Measurements from ENCODE around the gene WLS. TPM values are rescaled to one million over a fixed set of nuclear protein-coding genes. Genes with fewer than 3 reads are reported as not detected.
"Not testable (repeated sequence)": the region's sequence is repeated elsewhere in the genome, so short reads cannot be mapped to it uniquely, and the experiment has no call there.

WLS gene
- 100 to 1,000 TPM; 137 to 145 (median 143) TPM for polyA plus RNA-seq (ENCODE audit: insufficient read length in 3 of 3)
- long read RNA-seq, donor 1, transcript WLS-201 (12 exons, 2,748 nt): major isoform, 13 of 28 reads
- long read RNA-seq, donor 1, partial matches to known transcripts: 10 of 28 reads
- long read RNA-seq, donor 1, other reads (novel, unspliced or antisense): 0 of 28 reads
- long read RNA-seq, donor 2, transcript WLS-201 (12 exons, 2,748 nt): major isoform, 6 of 12 reads
- long read RNA-seq, donor 2, partial matches to known transcripts: 0 of 12 reads
- long read RNA-seq, donor 2, other reads (novel, unspliced or antisense): 0 of 12 reads
- long read RNA-seq, donor 3, transcript WLS-201 (12 exons, 2,748 nt): major isoform, 26 of 65 reads
- long read RNA-seq, donor 3, transcript WLS-203 (2 exons, 700 nt): minor isoform, 12 of 65 reads
- long read RNA-seq, donor 3, partial matches to known transcripts: 16 of 65 reads
- long read RNA-seq, donor 3, other reads (novel, unspliced or antisense): 8 of 65 reads
- long read RNA-seq, donor 4, transcript WLS-201 (12 exons, 2,748 nt): major isoform, 11 of 39 reads
- long read RNA-seq, donor 4, partial matches to known transcripts: 17 of 39 reads
- long read RNA-seq, donor 4, other reads (novel, unspliced or antisense): 9 of 39 reads
- long read RNA-seq, donor 5: 0 reads
- long read RNA-seq, donor 6, transcript WLS-201 (12 exons, 2,748 nt): major isoform, 13 of 28 reads
- long read RNA-seq, donor 6, partial matches to known transcripts: 8 of 28 reads
- long read RNA-seq, donor 6, other reads (novel, unspliced or antisense): 0 of 28 reads
- long read RNA-seq, donor 7, transcript WLS-201 (12 exons, 2,748 nt): major isoform, 9 of 15 reads
- long read RNA-seq, donor 7, partial matches to known transcripts: 0 of 15 reads
- long read RNA-seq, donor 7, other reads (novel, unspliced or antisense): 0 of 15 reads
- long read RNA-seq, donor 8, transcript WLS-203 (2 exons, 700 nt): minor isoform, 10 of 58 reads
- long read RNA-seq, donor 8, transcript WLS-201 (12 exons, 2,748 nt): major isoform, 20 of 58 reads
- long read RNA-seq, donor 8, partial matches to known transcripts: 14 of 58 reads
- long read RNA-seq, donor 8, other reads (novel, unspliced or antisense): 9 of 58 reads
- long read RNA-seq, donor 9, transcript WLS-201 (12 exons, 2,748 nt): major isoform, 17 of 36 reads
- long read RNA-seq, donor 9, partial matches to known transcripts: 11 of 36 reads
- long read RNA-seq, donor 9, other reads (novel, unspliced or antisense): 5 of 36 reads
- long read RNA-seq, donor 10, transcript WLS-201 (12 exons, 2,748 nt): major isoform, 21 of 52 reads
- long read RNA-seq, donor 10, partial matches to known transcripts: 16 of 52 reads
- long read RNA-seq, donor 10, other reads (novel, unspliced or antisense): 9 of 52 reads
- long read RNA-seq, donor 11, transcript WLS-201 (12 exons, 2,748 nt): major isoform, 14 of 32 reads
- long read RNA-seq, donor 11, partial matches to known transcripts: 12 of 32 reads
- long read RNA-seq, donor 11, other reads (novel, unspliced or antisense): 0 of 32 reads
- long read RNA-seq, donor 12, partial matches to known transcripts: 12 of 18 reads
- long read RNA-seq, donor 12, other reads (novel, unspliced or antisense): 0 of 18 reads
- long read RNA-seq, donor 13, transcript WLS-203 (2 exons, 700 nt): minor isoform, 7 of 47 reads
- long read RNA-seq, donor 13, transcript WLS-201 (12 exons, 2,748 nt): major isoform, 19 of 47 reads
- long read RNA-seq, donor 13, partial matches to known transcripts: 15 of 47 reads
- long read RNA-seq, donor 13, other reads (novel, unspliced or antisense): 0 of 47 reads
- long read RNA-seq, donor 14, transcript WLS-201 (12 exons, 2,748 nt): major isoform, 9 of 22 reads
- long read RNA-seq, donor 14, partial matches to known transcripts: 10 of 22 reads
- long read RNA-seq, donor 14, other reads (novel, unspliced or antisense): 0 of 22 reads
- long read RNA-seq, donor 15, transcript WLS-201 (12 exons, 2,748 nt): major isoform, 10 of 19 reads
- long read RNA-seq, donor 15, partial matches to known transcripts: 5 of 19 reads
- long read RNA-seq, donor 15, other reads (novel, unspliced or antisense): 0 of 19 reads
- long read RNA-seq, donor 16, transcript WLS-201 (12 exons, 2,748 nt): major isoform, 37 of 158 reads
- long read RNA-seq, donor 16, transcript WLS-203 (2 exons, 700 nt): minor isoform, 10 of 158 reads
- long read RNA-seq, donor 16, transcript WLS-210 (2 exons, 745 nt): minor isoform, 5 of 158 reads
- long read RNA-seq, donor 16, partial matches to known transcripts: 90 of 158 reads
- long read RNA-seq, donor 16, other reads (novel, unspliced or antisense): 13 of 158 reads

DNA sequence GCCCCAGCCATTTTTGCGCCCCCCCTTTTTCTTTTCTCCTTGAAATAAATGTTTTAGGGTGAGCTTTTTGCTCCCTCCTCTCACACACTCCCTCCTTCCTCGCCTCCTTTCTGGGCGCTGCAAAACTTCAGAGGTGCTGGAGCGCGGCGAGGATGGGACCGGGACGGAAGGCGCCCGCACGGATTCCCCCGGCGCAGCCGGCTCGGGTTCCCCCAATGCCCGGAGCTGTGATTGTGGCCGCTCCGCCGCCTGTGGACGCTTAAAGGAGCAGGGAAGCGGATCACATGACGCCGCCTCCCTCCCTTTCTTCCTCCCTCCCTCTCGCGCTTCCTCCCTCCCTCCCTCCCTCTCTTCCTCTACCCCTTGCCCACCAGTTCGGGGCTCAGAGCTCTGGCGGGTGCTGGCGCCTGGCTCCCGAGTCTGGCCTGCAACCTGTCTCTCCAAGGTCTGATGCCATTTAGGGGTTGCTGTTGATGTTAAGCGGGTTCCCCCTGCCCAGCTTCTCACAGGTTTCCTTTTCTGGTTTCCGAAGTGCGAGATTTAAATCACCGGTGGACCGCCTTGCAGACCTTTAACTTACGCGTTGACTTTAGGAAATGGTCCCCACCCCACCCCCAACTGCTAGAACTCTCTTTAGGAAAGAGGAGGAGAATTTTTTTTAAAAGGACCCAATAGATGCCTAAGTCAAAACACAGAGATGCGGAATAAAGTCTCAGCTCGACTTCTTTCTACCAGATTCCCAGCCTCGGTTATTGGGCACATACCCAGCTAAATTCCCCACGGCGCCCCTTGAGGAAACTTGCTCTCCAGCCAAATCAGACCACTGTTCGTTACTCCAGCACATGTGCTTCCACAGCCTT, at the start of gene WLS:
WLS (minus strand) TSS at position 235 of the 860 bp plus-strand sequence; CDS start at position 11, 224 bp downstream.
- DNase-seq (ENCODE audit: extremely low read depth in 1 of 11, low read depth in 9 of 11, low spot score in 4 of 11): peak in 8 of 11 donors; percentile 70 to 87 (median 78)

GRCh38 chr1:68280286-68280685, 48.0 kb upstream of the WLS start:
- DNase-seq (ENCODE audit: extremely low read depth in 1 of 11, low read depth in 9 of 11, low spot score in 4 of 11): no peak

- DNase-seq (ENCODE audit: extremely low read depth in 1 of 11, low read depth in 9 of 11, low spot score in 4 of 11): no peak
Measured at GRCh38 chr1:68279846-68280245, 47.5 kb upstream of the WLS start.

DNA sequence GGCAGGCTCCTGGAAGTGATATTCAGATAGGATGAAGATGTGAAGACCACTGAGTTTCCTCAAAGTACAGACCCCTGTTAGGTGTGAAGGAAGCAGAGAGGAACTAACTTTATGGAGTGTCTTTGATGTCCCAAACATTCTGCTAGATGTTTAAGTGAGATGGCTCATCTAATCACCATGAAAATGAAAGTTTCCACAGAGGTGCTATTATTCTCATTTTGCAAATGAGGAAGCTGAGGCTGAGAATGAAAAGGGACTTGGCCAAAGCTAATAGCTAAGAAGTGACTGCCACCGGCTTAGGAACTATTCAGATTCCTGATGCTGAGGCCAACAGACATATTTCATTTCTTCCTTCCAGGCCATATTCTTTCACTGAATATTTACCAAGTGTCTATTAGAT, 45.9 kb upstream of the WLS start:
- no peak for DNase-seq (ENCODE audit: extremely low read depth in 1 of 11, low read depth in 9 of 11, low spot score in 4 of 11)

DNA sequence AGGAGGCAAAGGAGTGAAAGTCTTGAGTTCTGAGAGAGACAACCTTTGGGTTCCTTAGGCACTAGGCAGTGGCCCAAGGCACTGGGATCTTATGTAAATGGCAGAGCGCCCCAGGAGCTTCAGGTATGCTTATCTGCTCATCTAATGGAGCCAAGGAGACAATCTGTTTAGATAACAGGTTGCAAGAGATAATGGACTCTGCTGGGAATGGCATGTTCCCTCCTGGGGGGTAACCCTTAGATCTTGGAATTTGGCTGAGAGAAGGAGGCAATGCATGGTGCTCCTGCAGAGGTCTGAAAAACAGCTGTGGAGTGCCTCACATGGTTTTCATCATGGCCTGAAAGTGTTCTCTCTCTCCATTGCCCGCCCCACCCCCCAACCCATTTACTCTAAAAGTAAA, 44.1 kb upstream of the WLS start:
- no peak for DNase-seq (ENCODE audit: extremely low read depth in 1 of 11, low read depth in 9 of 11, low spot score in 4 of 11)

- no peak for DNase-seq (ENCODE audit: extremely low read depth in 1 of 11, low read depth in 9 of 11, low spot score in 4 of 11)
Measured at GRCh38 chr1:68273530-68273929, 41.2 kb upstream of the WLS start.

GRCh38 chr1:68271596-68271995, 39.3 kb upstream of the WLS start:
- DNase-seq (ENCODE audit: extremely low read depth in 1 of 11, low read depth in 9 of 11, low spot score in 4 of 11): no peak

GRCh38 chr1:68270951-68271350, 38.6 kb upstream of the WLS start:
- no peak for DNase-seq (ENCODE audit: extremely low read depth in 1 of 11, low read depth in 9 of 11, low spot score in 4 of 11)

GRCh38 chr1:68269637-68270430, 37.5 kb upstream of the WLS start:
- DNase-seq (ENCODE audit: extremely low read depth in 1 of 11, low read depth in 9 of 11, low spot score in 4 of 11): no peak

- no peak for DNase-seq (ENCODE audit: extremely low read depth in 1 of 11, low read depth in 9 of 11, low spot score in 4 of 11)
Measured at GRCh38 chr1:68268896-68269483, 36.7 kb upstream of the WLS start.

DNA sequence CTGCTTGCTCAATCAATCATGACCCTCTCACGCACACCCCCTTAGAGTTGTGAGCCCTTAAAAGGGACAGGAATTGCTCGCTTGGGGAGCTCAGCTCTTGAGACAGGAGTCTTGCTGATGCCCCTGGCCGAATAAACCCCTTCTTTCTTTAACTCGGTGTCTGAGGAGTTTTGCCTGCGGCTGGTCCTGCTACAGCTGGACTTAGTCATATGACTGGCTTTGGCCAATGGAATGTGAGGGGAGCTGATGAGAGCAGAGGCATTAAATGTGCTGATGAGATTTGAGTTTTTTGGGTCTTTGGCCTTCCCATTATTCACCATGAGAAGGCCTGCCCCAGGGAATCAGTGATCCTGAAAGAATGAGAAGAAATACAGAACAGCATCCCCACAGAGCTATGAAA, 24.5 kb upstream of the WLS start:
- not testable (repeated sequence) for DNase-seq (ENCODE audit: extremely low read depth in 1 of 11, low read depth in 9 of 11, low spot score in 4 of 11)

GRCh38 chr1:68255301-68255700, 23.0 kb upstream of the WLS start:
- DNase-seq (ENCODE audit: extremely low read depth in 1 of 11, low read depth in 9 of 11, low spot score in 4 of 11): no peak

DNA sequence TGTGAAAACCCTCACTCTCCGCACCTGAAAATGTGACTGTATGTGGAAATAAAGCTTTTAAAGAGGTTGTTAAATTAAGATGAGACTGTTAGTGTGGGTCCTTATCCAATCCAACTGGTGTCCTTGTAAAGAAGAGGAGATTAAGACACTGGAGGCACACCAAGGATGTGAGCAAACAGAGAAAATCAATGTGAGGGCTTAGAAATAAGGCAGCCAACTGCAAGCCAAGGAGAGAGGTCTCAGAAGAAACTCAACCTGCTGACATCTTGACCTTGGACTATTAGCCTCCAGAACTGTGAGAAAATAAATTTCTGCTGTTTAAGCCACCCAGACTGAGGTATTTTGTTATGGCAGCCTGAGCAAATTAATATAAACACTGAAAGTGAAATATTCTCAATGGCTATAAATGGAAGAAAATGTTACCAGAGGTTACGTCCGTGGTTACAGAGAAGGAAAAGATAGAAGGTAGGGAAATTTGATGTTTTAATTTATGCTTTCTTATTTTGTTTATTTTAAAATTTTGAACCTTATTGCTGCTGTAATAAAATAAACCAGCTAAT, 22.4 kb upstream of the WLS start:
- no peak for DNase-seq (ENCODE audit: extremely low read depth in 1 of 11, low read depth in 9 of 11, low spot score in 4 of 11)

GRCh38 chr1:68237040-68237439, 4.7 kb upstream of the WLS start:
- no peak for DNase-seq (ENCODE audit: extremely low read depth in 1 of 11, low read depth in 9 of 11, low spot score in 4 of 11)

DNA sequence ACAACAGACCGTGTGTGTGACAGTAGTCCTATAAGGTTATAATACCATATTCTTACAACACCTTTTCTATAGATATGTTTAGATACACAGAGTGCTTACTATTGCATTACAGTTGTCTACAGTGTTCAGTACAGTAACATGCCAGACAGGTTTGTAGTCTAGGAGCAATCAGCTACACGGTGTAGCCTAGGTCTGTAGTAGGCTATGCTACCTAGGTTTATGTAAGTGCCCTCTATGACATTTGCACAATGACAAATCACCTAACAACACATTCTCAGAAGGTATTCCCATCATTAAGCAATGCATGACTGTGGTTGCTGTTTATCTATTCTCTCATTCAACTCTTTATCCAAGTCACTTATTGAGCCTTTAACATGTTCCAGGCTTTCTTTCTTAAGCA, 1.8 kb upstream of the WLS start:
- no peak for DNase-seq (ENCODE audit: extremely low read depth in 1 of 11, low read depth in 9 of 11, low spot score in 4 of 11)
